ENCODE data around the gene NDUFAF8. TPM values are rescaled to one million over a fixed set of nuclear protein-coding genes. Genes with fewer than 3 reads are reported as not detected.
A peak's percentile ranks its signal among the peaks of the same experiment; 100 is the strongest.

NDUFAF8 gene, protein sequence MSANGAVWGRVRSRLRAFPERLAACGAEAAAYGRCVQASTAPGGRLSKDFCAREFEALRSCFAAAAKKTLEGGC
- total RNA-seq: 10 to 100 TPM; 42.3 to 48.3 TPM

- H3K27me3 Mint-ChIP-seq (ENCODE audit: low read depth): no peaks in the 10 kb centered on the region
- DNase-seq (peak; percentile 97), ATAC-seq (peak; percentile 99)
- peaks cover 39% of the 10 kb centered on the region for H3K4me1 Mint-ChIP-seq (ENCODE audit: low read depth)
- ChIA-PET CTCF (interaction anchor here (0.5 to 1.9 kb wide), 13 partner anchors 10 to 858 kb away, joined by 3 to 6 read pairs (median 3); partner anchors contain the start of gene SLC38A10), POLR2A (interaction anchor here (0.8 to 2.6 kb wide), 16 partner anchors 9 to 407 kb away, joined by 3 to 9 read pairs (median 4); partner anchors contain the start of genes CEP131 and SLC38A10)
- peak within 1 kb of the TSS; percentile 97 for H3K27ac Mint-ChIP-seq
- H3K4me3 Mint-ChIP-seq: peak within 1 kb of the TSS; percentile 96
- no peaks in the 10 kb centered on the region for H3K9me3 Mint-ChIP-seq (ENCODE audit: insufficient read depth)
- H3K36me3 Mint-ChIP-seq (ENCODE audit: low read depth): peaks cover 16% of the 10 kb centered on the region
Measured at GRCh38 chr17:81238815-81239713, at the start of gene NDUFAF8, which contains the start of gene TEPSIN. Gene NDUFAF8, plus strand, starts transcription at chr17:81239318. Its CDS starts 46 bp downstream, at chr17:81239364. Gene TEPSIN, minus strand, starts transcription at chr17:81239055. Its CDS starts 22 bp downstream, at chr17:81239033.

DNA sequence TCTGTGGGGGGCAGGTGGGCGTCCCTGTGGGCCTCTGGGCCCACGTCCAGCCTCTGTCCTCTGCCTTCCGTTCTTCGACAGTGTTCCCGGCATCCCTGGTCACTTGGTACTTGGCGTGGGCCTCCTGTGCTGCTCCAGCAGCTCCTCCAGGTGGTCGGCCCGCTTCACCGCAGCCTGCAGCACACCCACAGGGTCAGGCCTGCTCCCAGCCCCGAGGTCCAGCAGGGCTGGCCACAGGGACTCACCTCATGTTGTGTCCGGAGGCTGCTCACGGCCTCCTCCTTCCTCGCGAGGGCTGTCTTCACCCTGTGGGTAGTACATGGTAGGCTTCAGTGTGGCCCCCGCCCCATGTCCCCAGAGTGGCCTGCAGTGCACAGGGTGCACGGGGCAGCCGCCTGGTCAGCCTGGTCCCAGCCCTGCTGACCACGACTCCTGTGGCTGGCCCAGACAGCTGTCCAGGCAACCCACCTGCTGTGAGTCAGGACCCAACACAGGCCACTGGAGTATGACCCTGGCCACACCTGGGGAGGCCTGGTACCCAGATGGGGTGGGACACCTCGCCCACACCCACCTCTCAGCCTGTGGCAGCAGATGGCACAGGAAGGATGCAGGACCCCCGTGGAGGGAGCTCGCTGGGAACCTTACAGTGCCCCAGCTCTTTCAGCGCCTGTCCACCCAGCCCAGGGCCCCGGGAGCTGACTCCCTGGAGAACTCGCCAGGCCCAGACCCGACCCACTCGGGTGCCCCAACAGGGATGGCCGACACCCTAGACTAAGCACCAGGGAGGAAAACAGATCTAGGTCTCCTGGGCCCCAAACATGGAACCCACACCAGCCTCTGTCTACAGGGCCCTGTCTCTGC, 49.2 kb upstream of the NDUFAF8 start:
- Mint-ChIP-seq H3K4me1 (ENCODE audit: low read depth) (no peaks in the 10 kb centered on the region), H3K27me3 (ENCODE audit: low read depth) (no peaks in the 10 kb centered on the region), H3K9me3 (ENCODE audit: insufficient read depth) (no peaks in the 10 kb centered on the region), H3K27ac (no peak overlapping the region), H3K36me3 (ENCODE audit: low read depth) (no peaks in the 10 kb centered on the region), H3K4me3 (no peak overlapping the region)
- ChIA-PET CTCF (no interaction called here), POLR2A (no interaction called here)
- ATAC-seq: peak; percentile 22
- DNase-seq: no peak

DNA sequence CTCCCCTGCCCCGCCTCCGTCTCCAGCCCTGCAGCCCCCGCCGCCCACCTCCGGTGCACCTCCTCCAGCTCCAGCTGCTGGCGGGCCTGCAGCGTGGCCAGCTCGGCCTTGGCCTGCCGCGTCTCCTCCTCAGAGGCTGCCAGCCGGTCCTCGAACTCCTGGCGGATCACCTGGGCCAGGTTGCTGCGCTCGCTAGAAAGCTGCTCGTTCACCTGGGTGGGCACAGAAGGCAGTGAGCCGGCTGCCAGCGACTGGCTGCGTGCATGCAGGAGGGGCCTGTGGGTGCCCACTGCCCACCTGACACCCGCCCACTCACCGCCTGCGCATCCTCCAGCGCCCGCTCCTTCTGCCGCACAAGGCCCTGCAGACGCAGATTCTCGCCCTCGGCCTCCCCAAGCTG, 48.5 kb upstream of the NDUFAF8 start:
- ChIA-PET POLR2A (no interaction called here), CTCF (no interaction called here)
- no peak for DNase-seq
- Mint-ChIP-seq H3K9me3 (ENCODE audit: insufficient read depth) (no peaks in the 10 kb centered on the region), H3K27ac (no peak overlapping the region), H3K4me1 (ENCODE audit: low read depth) (no peaks in the 10 kb centered on the region), H3K27me3 (ENCODE audit: low read depth) (no peaks in the 10 kb centered on the region), H3K4me3 (no peak overlapping the region), H3K36me3 (ENCODE audit: low read depth) (no peaks in the 10 kb centered on the region)
- no peak for ATAC-seq

DNA sequence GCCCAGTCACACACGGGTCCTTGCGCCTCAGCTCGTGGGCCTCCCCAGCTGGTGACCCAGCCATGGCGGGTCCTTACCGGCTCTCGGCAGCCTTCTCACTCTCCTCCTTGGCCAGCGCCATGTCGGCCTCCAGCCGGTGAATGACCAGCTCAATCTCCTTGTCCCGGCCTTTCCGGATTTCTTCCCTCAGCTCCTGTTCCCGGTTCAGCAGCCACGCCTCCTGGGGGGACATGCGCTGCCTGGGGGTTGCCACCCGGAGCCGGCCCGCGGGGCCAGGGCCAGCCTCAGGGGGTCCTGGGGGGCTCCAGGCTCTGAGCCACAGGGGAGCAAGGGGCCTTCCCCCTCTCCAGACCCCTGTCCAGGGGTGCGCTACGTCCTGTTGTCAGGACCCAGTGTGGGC, 48.0 kb upstream of the NDUFAF8 start:
- ATAC-seq: no peak
- no peaks in the 10 kb centered on the region for H3K27me3 Mint-ChIP-seq (ENCODE audit: low read depth)
- CTCF ChIA-PET: no interaction called here
- POLR2A ChIA-PET: no interaction called here
- no peaks in the 10 kb centered on the region for H3K36me3 Mint-ChIP-seq (ENCODE audit: low read depth)
- H3K27ac Mint-ChIP-seq: no peak overlapping the region
- no peak overlapping the region for H3K4me3 Mint-ChIP-seq
- H3K4me1 Mint-ChIP-seq (ENCODE audit: low read depth): no peaks in the 10 kb centered on the region
- no peaks in the 10 kb centered on the region for H3K9me3 Mint-ChIP-seq (ENCODE audit: insufficient read depth)
- DNase-seq: no peak

- no peak overlapping the region for H3K4me3 Mint-ChIP-seq
- DNase-seq (no peak), ATAC-seq (no peak)
- ChIA-PET POLR2A (no interaction called here), CTCF (no interaction called here)
- no peaks in the 10 kb centered on the region for H3K27me3 Mint-ChIP-seq (ENCODE audit: low read depth)
- no peaks in the 10 kb centered on the region for H3K9me3 Mint-ChIP-seq (ENCODE audit: insufficient read depth)
- H3K27ac Mint-ChIP-seq: no peak overlapping the region
- no peaks in the 10 kb centered on the region for H3K4me1 Mint-ChIP-seq (ENCODE audit: low read depth)
- no peaks in the 10 kb centered on the region for H3K36me3 Mint-ChIP-seq (ENCODE audit: low read depth)
Measured at GRCh38 chr17:81191646-81192045, 47.5 kb upstream of the NDUFAF8 start.

DNA sequence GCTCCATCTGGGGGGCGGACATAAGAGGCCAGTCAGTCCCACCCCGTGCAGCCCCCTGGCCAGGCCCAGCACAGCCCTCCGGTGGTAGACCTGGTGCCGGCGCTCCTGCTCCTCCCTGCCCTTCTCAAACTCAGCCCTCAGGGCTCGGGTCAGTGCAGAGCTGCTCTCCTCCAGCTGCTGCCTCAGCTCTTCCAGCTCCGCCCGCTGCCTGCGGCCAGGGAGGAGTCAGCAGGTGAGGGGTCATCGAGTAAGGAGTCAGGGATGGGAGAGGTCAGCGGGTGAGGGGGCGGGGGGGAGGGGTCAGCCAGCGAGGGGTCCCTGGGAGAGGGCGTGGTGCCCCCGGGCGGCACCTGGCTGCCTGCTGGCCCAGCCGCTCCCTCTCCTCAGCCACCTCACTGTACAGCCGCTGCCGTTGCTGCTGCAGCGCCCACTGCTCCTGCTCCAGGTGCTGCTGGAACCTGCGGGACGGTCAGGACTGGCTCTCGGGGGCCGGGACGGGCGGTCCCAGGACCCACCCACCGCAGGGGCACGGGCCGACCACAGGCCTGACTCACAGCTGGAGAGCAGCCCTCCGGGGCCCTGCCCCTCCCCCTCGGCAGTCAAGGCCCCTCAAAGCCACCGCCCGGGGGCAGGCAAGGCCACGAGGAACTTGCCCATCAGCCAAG, 46.6 kb upstream of the NDUFAF8 start:
- no peak overlapping the region for H3K4me3 Mint-ChIP-seq
- ChIA-PET CTCF (no interaction called here), POLR2A (no interaction called here)
- H3K9me3 Mint-ChIP-seq (ENCODE audit: insufficient read depth): no peaks in the 10 kb centered on the region
- no peaks in the 10 kb centered on the region for H3K4me1 Mint-ChIP-seq (ENCODE audit: low read depth)
- H3K27me3 Mint-ChIP-seq (ENCODE audit: low read depth): no peaks in the 10 kb centered on the region
- DNase-seq (no peak), ATAC-seq (no peak)
- no peak overlapping the region for H3K27ac Mint-ChIP-seq
- H3K36me3 Mint-ChIP-seq (ENCODE audit: low read depth): no peaks in the 10 kb centered on the region

DNA sequence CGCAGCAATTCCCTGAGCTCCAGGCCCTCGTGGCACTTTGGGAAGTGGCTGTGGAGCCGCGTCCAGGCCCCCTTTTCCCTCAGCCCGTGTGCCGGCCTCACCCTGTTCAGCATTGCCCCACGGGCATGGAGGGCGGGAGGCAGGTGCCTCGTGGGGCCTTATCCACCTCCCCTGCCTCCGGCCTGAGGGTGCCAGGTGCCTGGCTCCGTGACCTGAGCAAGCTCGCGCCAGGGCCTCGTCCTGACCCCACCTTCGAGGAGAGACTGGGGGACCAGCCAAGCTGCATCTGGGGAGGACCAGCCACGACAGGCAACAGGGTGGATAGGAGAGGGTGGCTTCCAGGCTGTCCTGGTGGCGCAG, 46.1 kb upstream of the NDUFAF8 start:
- ChIA-PET POLR2A (no interaction called here), CTCF (no interaction called here)
- Mint-ChIP-seq H3K9me3 (ENCODE audit: insufficient read depth) (no peaks in the 10 kb centered on the region), H3K27ac (no peak overlapping the region), H3K4me3 (no peak overlapping the region), H3K36me3 (ENCODE audit: low read depth) (no peaks in the 10 kb centered on the region), H3K4me1 (ENCODE audit: low read depth) (no peaks in the 10 kb centered on the region), H3K27me3 (ENCODE audit: low read depth) (no peaks in the 10 kb centered on the region)
- ATAC-seq: no peak
- no peak for DNase-seq

DNA sequence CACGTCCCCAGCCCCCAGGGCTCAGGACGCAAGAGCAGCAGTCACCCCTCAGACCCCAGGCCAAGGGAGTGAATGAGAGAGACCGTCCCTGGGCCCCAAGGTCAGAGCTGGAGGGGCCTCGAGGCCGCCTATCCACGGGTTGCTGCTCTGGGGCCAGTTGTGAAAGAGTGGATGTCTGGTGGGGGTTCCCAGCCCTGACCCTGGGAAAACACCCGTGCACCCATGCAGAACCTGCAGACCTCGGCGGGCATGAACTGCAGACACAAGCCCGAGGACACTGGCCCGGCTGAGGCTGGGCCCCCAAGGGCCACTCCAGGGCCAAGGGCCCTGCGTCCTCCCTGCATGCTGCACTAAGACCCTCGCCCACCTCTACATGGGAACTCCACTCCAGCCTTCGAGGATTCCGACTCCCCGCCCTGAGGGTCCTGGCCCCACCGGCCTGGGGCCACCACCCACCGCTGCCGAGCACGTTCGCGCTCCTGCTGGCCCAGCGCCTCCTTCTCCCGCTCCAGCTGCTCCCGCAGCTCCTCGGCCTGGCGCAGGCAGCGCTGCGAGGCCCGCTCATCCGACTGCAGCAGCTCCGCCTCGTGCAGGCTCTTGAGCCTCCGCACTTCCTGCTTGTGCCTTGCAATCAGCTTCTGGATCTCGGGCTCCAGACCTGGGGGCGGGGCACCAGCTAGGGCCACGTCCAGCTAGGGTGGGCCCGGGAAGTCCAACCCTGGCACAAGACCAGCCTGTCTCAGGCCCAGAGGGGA, 45.5 kb upstream of the NDUFAF8 start:
- DNase-seq: no peak
- no peaks in the 10 kb centered on the region for H3K9me3 Mint-ChIP-seq (ENCODE audit: insufficient read depth)
- H3K36me3 Mint-ChIP-seq (ENCODE audit: low read depth): no peaks in the 10 kb centered on the region
- no peak for ATAC-seq
- no peak overlapping the region for H3K4me3 Mint-ChIP-seq
- ChIA-PET POLR2A (interaction anchor here (0.6 kb wide), 1 partner anchor 41 kb away, joined by 3 read pairs; no protein-coding TSS in a partner anchor), CTCF (no interaction called here)
- no peak overlapping the region for H3K27ac Mint-ChIP-seq
- no peaks in the 10 kb centered on the region for H3K27me3 Mint-ChIP-seq (ENCODE audit: low read depth)
- no peaks in the 10 kb centered on the region for H3K4me1 Mint-ChIP-seq (ENCODE audit: low read depth)

DNA sequence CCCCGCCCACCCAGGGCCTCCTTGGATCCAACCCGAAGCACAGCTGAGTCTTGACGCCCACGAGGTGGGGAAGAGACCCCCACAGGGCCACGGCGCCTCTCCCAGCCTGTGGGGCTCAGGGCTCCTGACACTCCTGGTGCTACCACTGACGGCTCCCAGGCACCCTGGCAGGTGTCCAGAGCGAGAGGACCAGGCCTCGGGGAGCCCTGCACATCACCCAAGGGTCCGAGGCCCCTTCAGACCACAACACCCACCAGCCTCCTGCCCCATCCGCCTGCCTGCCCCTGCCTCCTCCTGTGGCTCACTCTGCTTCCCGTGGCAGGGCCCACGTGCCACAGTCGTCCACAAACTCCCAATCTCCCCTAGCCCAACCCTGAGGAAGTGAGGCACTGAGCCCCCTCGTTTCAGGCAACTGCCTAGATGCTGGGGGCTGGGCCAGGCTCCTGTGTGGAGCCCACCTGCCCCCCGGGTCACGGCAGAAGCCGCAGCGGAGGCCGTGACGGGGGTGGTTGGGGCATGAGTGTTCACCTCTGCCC, 44.8 kb upstream of the NDUFAF8 start:
- no peaks in the 10 kb centered on the region for H3K9me3 Mint-ChIP-seq (ENCODE audit: insufficient read depth)
- ChIA-PET POLR2A (no interaction called here), CTCF (no interaction called here)
- no peaks in the 10 kb centered on the region for H3K36me3 Mint-ChIP-seq (ENCODE audit: low read depth)
- H3K27ac Mint-ChIP-seq: no peak overlapping the region
- ATAC-seq: no peak
- no peak overlapping the region for H3K4me3 Mint-ChIP-seq
- DNase-seq: no peak
- H3K4me1 Mint-ChIP-seq (ENCODE audit: low read depth): no peaks in the 10 kb centered on the region
- no peaks in the 10 kb centered on the region for H3K27me3 Mint-ChIP-seq (ENCODE audit: low read depth)

GRCh38 chr17:81194941-81195901, 43.9 kb upstream of the NDUFAF8 start:
- DNase-seq: no peak
- POLR2A ChIA-PET: no interaction called here
- Mint-ChIP-seq H3K27me3 (ENCODE audit: low read depth) (no peaks in the 10 kb centered on the region), H3K4me1 (ENCODE audit: low read depth) (no peaks in the 10 kb centered on the region), H3K27ac (no peak overlapping the region), H3K9me3 (ENCODE audit: insufficient read depth) (no peaks in the 10 kb centered on the region), H3K36me3 (ENCODE audit: low read depth) (no peaks in the 10 kb centered on the region), H3K4me3 (no peak overlapping the region)
- ATAC-seq: no peak
- CTCF ChIA-PET: no interaction called here
